SU-DHL-6 (cell line): Measurements from ENCODE around the gene PCDHGC5.

Experiments used
- H2AFZ ChIP-seq: fragments of 200-600 bp; sonication (generic); 2 replicates; pipeline ENCODE4 v1.6.1; 2014; ENCODE audit warnings: low read depth, mild to moderate bottlenecking, moderate library complexity, mixed read lengths, antibody characterized with exemption, low read length; ENCODE audit not compliant: severe bottlenecking
- H3F3A ChIP-seq: fragments of 200-600 bp; shearing (Covaris generic); 2 replicates; pipeline ENCODE4 v1.6.0; 2016; ENCODE audit warnings: antibody characterized with exemption, mild to moderate bottlenecking; ENCODE audit not compliant: insufficient read depth
- H3K27ac ChIP-seq: fragments of 200-600 bp; sonication (generic); 2 replicates; pipeline ENCODE4 v1.5.1; 2016; ENCODE audit warnings: low read depth, mild to moderate bottlenecking, low read length, moderate library complexity, mixed read lengths
- H3K27me3 ChIP-seq: fragments of 200-600 bp; sonication (generic), shearing (Covaris generic); 2 replicates; pipeline ENCODE4 v1.6.0; 2014; ENCODE audit warnings: mild to moderate bottlenecking, low read length
- H3K36me3 ChIP-seq: fragments of 200-600 bp; sonication (generic); 2 replicates; pipeline ENCODE4 v1.6.1; 2014; ENCODE audit warnings: mild to moderate bottlenecking, low read length, mixed read lengths
- H3K4me2 ChIP-seq: fragments of 300-600, 200-600 bp; shearing (Covaris generic), sonication (generic); 2 replicates; pipeline ENCODE4 v1.6.0; 2014; ENCODE audit warnings: low read length, low read depth, mild to moderate bottlenecking; ENCODE audit not compliant: poor library complexity, severe bottlenecking
- H3K4me3 ChIP-seq: fragments of 200-600 bp; sonication (generic); 2 replicates; pipeline ENCODE4 v1.5.1; 2014; ENCODE audit warnings: antibody characterized with exemption, low read length, mild to moderate bottlenecking, mixed read lengths; ENCODE audit not compliant: insufficient read depth, poor library complexity, severe bottlenecking
- H3K79me2 ChIP-seq: fragments of 200-600 bp; sonication (generic); 2 replicates; pipeline ENCODE4 v1.6.1; 2014; ENCODE audit warnings: mild to moderate bottlenecking, low read length, moderate library complexity; ENCODE audit not compliant: insufficient read depth
- H3K9ac ChIP-seq: fragments of 200-600 bp; sonication (generic); 2 replicates; pipeline ENCODE4 v1.7.0; 2014; ENCODE audit warnings: mild to moderate bottlenecking, low read length
- H3K9me2 ChIP-seq: fragments of 200-600 bp; sonication (generic); replicated peaks from 2 replicates; pipeline ENCODE4 v1.6.1; 2014; ENCODE audit warnings: low read length; ENCODE audit not compliant: insufficient read depth
- H3K9me3 ChIP-seq: fragments of 200-600 bp; sonication (generic); 2 replicates; pipeline ENCODE4 v1.6.1; 2014; ENCODE audit warnings: low read length, mixed read lengths; ENCODE audit not compliant: insufficient read depth
- H4K20me1 ChIP-seq: fragments of 200-600 bp; sonication (generic); 2 replicates; pipeline ENCODE4 v1.6.1; 2014; ENCODE audit warnings: low read depth, mild to moderate bottlenecking, antibody characterized with exemption, low read length, moderate library complexity, mixed read lengths
- CTCF ChIP-seq: fragments of 200-600 bp; sonication (generic); IDR thresholded peaks from one replicate; pipeline ENCODE4 v1.5.1; 2017; ENCODE audit warnings: antibody characterized with exemption, mild to moderate bottlenecking, low read length, moderate library complexity; ENCODE audit not compliant: insufficient read depth, poor library complexity, severe bottlenecking
- EZH2phosphoT487 ChIP-seq: fragments of 200-600 bp; sonication (generic), shearing (Covaris generic); conservative IDR thresholded peaks from 2 replicates; pipeline ENCODE4 v1.6.1; 2018; ENCODE audit warnings: mild to moderate bottlenecking, antibody characterized with exemption, low read length, moderate library complexity, mixed read lengths

PCDHGC5 gene

GRCh38 chr5:141514330-141515133 is 25.7 kb downstream of the PCDHGC5 start:
- TF ChIP-seq CTCF (no peak), EZH2phosphoT487 (no peak)
- H3K9me3 ChIP-seq = no peaks in the 10 kb centered on the region
- peaks cover 89% of the 10 kb centered on the region for H3F3A ChIP-seq
- H3K79me2 ChIP-seq = no peaks in the 10 kb centered on the region; the same call in 1 of the 2 replicates
- H3K4me2 ChIP-seq = peak overlapping the region; percentile 87
- peak overlapping the region; percentile 99 for H3K27ac ChIP-seq
- no peaks in the 10 kb centered on the region for H4K20me1 ChIP-seq
- no peaks in the 10 kb centered on the region; the same call in 1 of the 2 replicates for H3K36me3 ChIP-seq
- H3K4me3 ChIP-seq = peak overlapping the region; percentile 9
- H3K9me2 ChIP-seq = no peaks in the 10 kb centered on the region
- H3K27me3 ChIP-seq = no peaks in the 10 kb centered on the region
- peak overlapping the region; percentile 84 for H3K9ac ChIP-seq
- H2AFZ ChIP-seq = no peak overlapping the region

- Histone ChIP-seq H3K36me3 (no peaks in the 10 kb centered on the region; the same call in 1 of the 2 replicates), H3F3A (peaks cover 89% of the 10 kb centered on the region), H3K27me3 (no peaks in the 10 kb centered on the region), H3K79me2 (no peaks in the 10 kb centered on the region; the same call in 1 of the 2 replicates), H3K4me3 (no peak overlapping the region), H3K9me2 (no peaks in the 10 kb centered on the region), H3K27ac (peak overlapping the region; percentile 99), H3K9me3 (no peaks in the 10 kb centered on the region), H3K4me2 (peak overlapping the region; percentile 87), H2AFZ (no peak overlapping the region), H4K20me1 (no peaks in the 10 kb centered on the region), H3K9ac (peak overlapping the region; percentile 84)
- no peak for TF ChIP-seq EZH2phosphoT487
- no peak for TF ChIP-seq CTCF
Observed at GRCh38 chr5:141515141-141515540, 26.3 kb downstream of the PCDHGC5 start.

DNA sequence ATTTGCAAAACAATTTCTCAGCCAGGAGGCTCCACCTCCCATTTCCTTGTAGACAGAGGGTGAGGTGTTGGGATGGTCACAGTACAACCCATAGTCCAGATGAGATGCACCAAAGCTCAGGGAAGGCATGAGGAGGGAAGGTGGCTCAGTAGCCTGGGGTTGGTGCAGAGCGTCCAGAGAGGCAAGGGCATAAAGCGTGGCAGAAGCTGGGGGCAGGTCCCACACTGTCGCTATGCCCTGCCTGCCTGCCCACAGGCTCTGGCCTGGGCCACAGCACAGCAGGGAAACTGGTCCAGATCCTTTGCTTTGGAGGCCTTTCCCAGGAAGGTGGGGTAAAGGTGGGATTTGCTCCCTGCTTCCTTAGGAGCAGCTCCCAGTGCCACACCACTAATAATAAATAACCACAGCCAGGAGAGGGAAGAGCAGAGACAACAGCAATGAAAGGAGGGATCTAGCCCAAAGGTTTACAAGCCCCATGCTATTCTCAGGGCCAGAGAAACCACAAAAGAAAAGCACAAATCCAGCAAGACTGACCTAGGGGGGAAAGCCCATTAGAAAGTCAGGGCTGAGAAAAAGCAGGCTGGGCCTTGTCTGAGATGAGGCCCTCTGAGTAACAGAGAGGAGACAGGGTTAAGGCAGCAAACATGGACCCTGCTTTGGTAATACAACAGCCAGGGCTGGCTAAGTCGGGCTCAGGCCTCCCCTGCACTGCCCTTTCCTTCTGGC is 27.2 kb downstream of the PCDHGC5 start:
- H3K9ac ChIP-seq = peak overlapping the region; percentile 84
- no peaks in the 10 kb centered on the region for H3K27me3 ChIP-seq

More for the DNA sequence above, 27.2 kb downstream of the PCDHGC5 start:
- H3K79me2 ChIP-seq = peaks cover under 1% of the 10 kb centered on the region; the same call in 1 of the 2 replicates
- peaks cover 2% of the 10 kb centered on the region; the same call in 1 of the 2 replicates for H3K36me3 ChIP-seq
- H3K4me2 ChIP-seq = peak overlapping the region; percentile 87
- H4K20me1 ChIP-seq = no peaks in the 10 kb centered on the region
- H3K4me3 ChIP-seq = no peak overlapping the region
- H2AFZ ChIP-seq = no peak overlapping the region
- no peak for TF ChIP-seq CTCF
- no peak for TF ChIP-seq EZH2phosphoT487
- H3K27ac ChIP-seq = peak overlapping the region; percentile 99
- H3K9me3 ChIP-seq = no peaks in the 10 kb centered on the region
- peaks cover 79% of the 10 kb centered on the region for H3F3A ChIP-seq
- H3K9me2 ChIP-seq = no peaks in the 10 kb centered on the region
